ENCODE measurements around the gene ADNP2.

DNA sequence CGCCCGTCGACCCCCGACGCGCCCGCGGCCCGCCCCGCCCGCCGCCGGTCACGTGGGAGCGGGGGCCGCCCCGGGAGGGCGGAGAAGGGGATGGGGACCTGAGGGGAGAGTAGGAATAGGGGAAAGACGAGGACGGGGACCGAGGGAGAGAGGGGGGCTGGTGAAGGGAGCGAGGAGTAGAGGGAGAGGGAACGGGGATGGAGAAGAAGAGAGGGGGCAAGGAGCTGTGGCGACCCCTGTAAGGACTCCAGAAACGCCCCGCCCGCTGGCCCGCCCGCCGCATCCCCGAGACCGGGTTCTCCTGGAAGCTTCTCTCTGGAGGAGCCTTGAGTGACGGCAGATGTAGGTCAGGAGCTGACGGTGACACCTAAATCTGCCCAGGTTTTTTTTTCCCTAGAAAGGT lies 615 bp downstream of the ADNP2 start:
- TF ChIP-seq, protein P1, sequence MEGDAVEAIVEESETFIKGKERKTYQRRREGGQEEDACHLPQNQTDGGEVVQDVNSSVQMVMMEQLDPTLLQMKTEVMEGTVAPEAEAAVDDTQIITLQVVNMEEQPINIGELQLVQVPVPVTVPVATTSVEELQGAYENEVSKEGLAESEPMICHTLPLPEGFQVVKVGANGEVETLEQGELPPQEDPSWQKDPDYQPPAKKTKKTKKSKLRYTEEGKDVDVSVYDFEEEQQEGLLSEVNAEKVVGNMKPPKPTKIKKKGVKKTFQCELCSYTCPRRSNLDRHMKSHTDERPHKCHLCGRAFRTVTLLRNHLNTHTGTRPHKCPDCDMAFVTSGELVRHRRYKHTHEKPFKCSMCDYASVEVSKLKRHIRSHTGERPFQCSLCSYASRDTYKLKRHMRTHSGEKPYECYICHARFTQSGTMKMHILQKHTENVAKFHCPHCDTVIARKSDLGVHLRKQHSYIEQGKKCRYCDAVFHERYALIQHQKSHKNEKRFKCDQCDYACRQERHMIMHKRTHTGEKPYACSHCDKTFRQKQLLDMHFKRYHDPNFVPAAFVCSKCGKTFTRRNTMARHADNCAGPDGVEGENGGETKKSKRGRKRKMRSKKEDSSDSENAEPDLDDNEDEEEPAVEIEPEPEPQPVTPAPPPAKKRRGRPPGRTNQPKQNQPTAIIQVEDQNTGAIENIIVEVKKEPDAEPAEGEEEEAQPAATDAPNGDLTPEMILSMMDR (conservative IDR thresholded peaks at IDR 0.05), result no peak
- TF ChIP-seq ZFX (IDR thresholded peaks at IDR 0.05), result 0 out of 2 replicates have a peak, but pooled peaks have one; percentile 4
